GM12878 (cell line): ENCODE results near the gene MRPS14. TPM values are rescaled to one million over a fixed set of nuclear protein-coding genes. Genes with fewer than 3 reads are reported as not detected.

Source experiments
- ATAC-seq: fragments of 200-7000 bp; cut with Tn5 transposase; 3 replicates; pipeline ENCODE4 v1.9.1; 2020; ENCODE audit warnings: mild to moderate bottlenecking, moderate library complexity
- BruUV-seq: library from RNA; stranded (reverse); fragments of 400-500 nt; replicated peaks from 2 replicates; lab custom pipeline; 2021; lab: Mats Ljungman, UMichigan
- CTCF ChIA-PET: fragments of 300-600 bp; sonication (Branson Sonifier 250); formaldehyde crosslinking; extraction: SDS; loops from one replicate; lab custom pipeline; 2021; ENCODE audit warnings: inconsistent platforms; lab: Yijun Ruan, JAX
- POLR2A ChIA-PET: fragments of 350-600 bp; formaldehyde crosslinking; extraction: SDS; loops from one replicate; lab custom pipeline; 2021; ENCODE audit warnings: inconsistent platforms; lab: Charles Lee
- RAD21 ChIA-PET: fragments of 300-600 bp; sonication (Branson Sonifier 250); formaldehyde crosslinking; loops from one replicate; lab custom pipeline; 2023; ENCODE audit warnings: antibody characterized with exemption; ENCODE audit not compliant: unreplicated experiment; lab: Charles Lee
- SMC1A ChIA-PET: fragments of 300-600 bp; sonication (Branson Sonifier 250); formaldehyde crosslinking; loops from one replicate; lab custom pipeline; 2023; ENCODE audit not compliant: unreplicated experiment, uncharacterized antibody; lab: Charles Lee
- DNase-seq: peaks from one replicate; pipeline ENCODE4 v3.0.0-alpha.2; 2011; ENCODE audit warnings: low read depth, low spot score
- FAIRE-seq: peaks from 3 replicates; lab custom pipeline; 2011; peaks lifted over from hg19 to GRCh38; lab: Jason Lieb, UNC
- H2AFZ ChIP-seq: 2 replicates; pipeline ENCODE4 v1.6.0; 2011; ENCODE audit warnings: low read depth, low read length, control low read depth; ENCODE audit not compliant: control insufficient read depth
- H3K27ac ChIP-seq: 2 replicates; pipeline ENCODE4 v1.5.1; 2011; ENCODE audit warnings: control low read depth; ENCODE audit not compliant: control insufficient read depth, insufficient read depth
- H3K27me3 ChIP-seq, 2 experiments: replicated peaks in 1 of 2; 2 replicates each; pipeline versions ENCODE4 v1.6.0 to v1.6.1; 2011; ENCODE audit warnings: low read length in 1 of 2; ENCODE audit not compliant: control insufficient read depth in 2 of 2, insufficient read depth in 2 of 2
- H3K36me3 ChIP-seq, 2 experiments: 2 replicates each; pipeline ENCODE4 v1.5.1; 2011; ENCODE audit warnings: low read length in 1 of 2; ENCODE audit not compliant: control insufficient read depth in 2 of 2, insufficient read depth in 2 of 2
- H3K4me1 ChIP-seq: 2 replicates; pipeline ENCODE4 v1.6.1; 2011; ENCODE audit warnings: mild to moderate bottlenecking, low read length, moderate library complexity, mixed read lengths; ENCODE audit not compliant: control insufficient read depth, insufficient read depth
- H3K4me2 ChIP-seq: 2 replicates; pipeline ENCODE4 v1.6.0; 2011; ENCODE audit warnings: control low read depth; ENCODE audit not compliant: control insufficient read depth, insufficient read depth
- H3K4me3 ChIP-seq: fragments of 200-600 bp; sonication (generic); 2 replicates; pipeline ENCODE4 v1.5.1; 2016
- H3K79me2 ChIP-seq: 2 replicates; pipeline ENCODE4 v1.6.0; 2011; ENCODE audit warnings: low read length; ENCODE audit not compliant: control insufficient read depth, insufficient read depth
- H3K9ac ChIP-seq: 2 replicates; pipeline ENCODE4 v1.8.0; 2011; ENCODE audit warnings: low read length, control low read depth, mixed read lengths; ENCODE audit not compliant: control insufficient read depth, insufficient read depth
- H3K9me3 ChIP-seq: replicated peaks from 3 replicates; pipeline ENCODE4 v1.5.1; 2011; ENCODE audit warnings: mild to moderate bottlenecking, low read length; ENCODE audit not compliant: control insufficient read depth, insufficient read depth
- H4K20me1 ChIP-seq: 2 replicates; pipeline ENCODE4 v1.6.0; 2011; ENCODE audit not compliant: control insufficient read depth, insufficient read depth
- CHD4 ChIP-seq: fragments of 200-600 bp; sonication (generic); IDR thresholded peaks from 2 replicates; pipeline ENCODE4 v1.6.1; 2016; ENCODE audit warnings: mild to moderate bottlenecking
- CREB1 ChIP-seq: IDR thresholded peaks from 2 replicates; pipeline ENCODE4 v1.6.1; 2012; ENCODE audit warnings: low read depth, mild to moderate bottlenecking, inconsistent platforms
- EGR1 ChIP-seq, 2 experiments: IDR thresholded peaks; 1 replicate in 1 of 2; 2 replicates in 1 of 2; pipeline ENCODE4 v1.6.1; 2011 to 2012; ENCODE audit warnings: low read depth in 2 of 2, low read length in 2 of 2, borderline replicate concordance in 1 of 2, mild to moderate bottlenecking in 1 of 2, moderate library complexity in 1 of 2
- HDAC6 ChIP-seq: fragments of 200-600 bp; sonication (generic); IDR thresholded peaks from one replicate; pipeline ENCODE4 v1.8.0; 2017; ENCODE audit warnings: antibody characterized with exemption; ENCODE audit not compliant: unreplicated experiment
- PML ChIP-seq: IDR thresholded peaks from 2 replicates; pipeline ENCODE4 v1.6.1; 2012; ENCODE audit warnings: low read length, inconsistent platforms
- RAD51 ChIP-seq: fragments of 450-650 bp; IDR thresholded peaks from 2 replicates; pipeline ENCODE4 v1.6.1; 2016; ENCODE audit warnings: moderate library complexity, mild to moderate bottlenecking, inconsistent platforms
- RFX5 ChIP-seq: IDR thresholded peaks from 2 replicates; pipeline ENCODE4 v1.6.1; 2011; ENCODE audit warnings: low read depth, low read length, improper control_type of control experiment
- SIX5 ChIP-seq: IDR thresholded peaks from 2 replicates; pipeline ENCODE4 v1.6.1; 2011; ENCODE audit warnings: mild to moderate bottlenecking, low read depth, low read length, moderate library complexity; ENCODE audit not compliant: severe bottlenecking
- WRNIP1 ChIP-seq: IDR thresholded peaks from 2 replicates; pipeline ENCODE4 v1.6.1; 2011; ENCODE audit warnings: low read depth, low read length, improper control_type of control experiment, borderline replicate concordance
- ZNF207 ChIP-seq: fragments of 450-650 bp; IDR thresholded peaks from 2 replicates; pipeline ENCODE4 v1.6.1; 2014; ENCODE audit warnings: antibody characterized with exemption, mild to moderate bottlenecking, borderline replicate concordance
- WGBS: methylation state at CpG from one replicate; pipeline ENCODE4 v1.1.6; 2016; ENCODE audit warnings: low lambda C conversion rate; ENCODE audit not compliant: insufficient replicate concordance, insufficient coverage; ENCODE audit errors: missing lambda C conversion rate; 5-methylcytosine and 5-hydroxymethylcytosine counted together
- in situ Hi-C: fragments of 300-500 bp; cut with MboI; formaldehyde crosslinking; loops from 9 replicates; pipeline ENCODE4 v1.14.3; 2018; ENCODE audit warnings: mixed read lengths
- intact Hi-C: fragments of 100-400 bp; cut with micrococcal nuclease; formaldehyde crosslinking; loops from one replicate; pipeline ENCODE4 v1.14.2; 2022; ENCODE audit not compliant: unreplicated experiment
- polyA plus RNA-seq, 11 experiments: library from polyadenylated mRNA; depleted of rRNA in 4 of 11; unstranded in 6 of 11; stranded (reverse) in 5 of 11; fragments of >200 nt; fragmentation: Nextera tagmentation in 4 of 11; fragmentation: Illumina TruSeq in 1 of 11; extraction: Ambion mirVana in 4 of 11; extraction: Trizol in 1 of 11; gene quantifications; 1 replicate in 1 of 11; 2 replicates in 10 of 11; pipeline versions ENCODE4 v1.2.1 to v1.2.3, GENCODE V29; 2011 to 2016; ENCODE audit warnings: inconsistent platforms in 2 of 11, missing spikeins in 2 of 11, low read depth in 1 of 11
- total RNA-seq, 4 experiments: library from RNA; depleted of rRNA in 3 of 4; stranded (reverse); fragments of >200 nt in 3 of 4; fragmentation: Illumina TruSeq in 1 of 4; extraction: Trizol in 1 of 4; gene quantifications; 2 replicates each; pipeline versions ENCODE4 v1.2.1 to v1.2.3, GENCODE V29; 2013 to 2021
- TF ChIP-seq, protein P1 (sequence below): IDR thresholded peaks from 2 replicates; pipeline ENCODE4 v1.6.1; 2012; ENCODE audit warnings: mild to moderate bottlenecking, low read depth, low read length
- TF ChIP-seq, protein P2 (sequence below): IDR thresholded peaks from 2 replicates; pipeline ENCODE4 v1.6.1; 2012; ENCODE audit warnings: low read depth, low read length, improper control_type of control experiment
- TF ChIP-seq, protein P3 (sequence below): IDR thresholded peaks from 2 replicates; pipeline ENCODE4 v1.6.1; 2012; ENCODE audit warnings: improper control_type of control experiment, low read depth, low read length; ENCODE audit not compliant: insufficient replicate concordance
- TF ChIP-seq, protein P4 (sequence below): IDR thresholded peaks from 2 replicates; pipeline ENCODE4 v1.6.1; 2012; ENCODE audit warnings: low read depth, low read length, improper control_type of control experiment

MRPS14 gene
- total and polyA plus RNA-seq, 10 of the 15 experiments (the other 5 are each of a cell fraction or from before 2014, with no cell fraction given): 31.1 to 224 (median 50.4) TPM

DNA sequence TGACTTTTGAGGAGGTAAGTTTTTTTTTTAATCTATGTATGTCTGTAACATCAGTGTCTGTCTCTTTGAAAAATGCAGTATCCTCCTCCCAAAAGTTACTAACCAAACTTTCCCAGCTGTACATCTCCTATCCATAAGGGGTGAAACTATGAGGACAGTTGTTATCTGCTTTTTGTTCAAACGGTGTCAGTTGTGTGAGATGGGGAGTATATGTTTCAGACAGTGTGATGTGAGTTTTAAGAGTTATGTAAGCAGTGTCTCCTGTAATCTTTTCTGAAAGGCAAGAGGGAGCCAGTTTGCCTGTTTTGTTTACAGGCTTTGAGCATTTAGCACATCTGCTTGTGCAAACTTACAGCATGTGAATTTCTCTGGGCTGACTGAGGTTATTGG, 58.3 kb downstream of the MRPS14 start:
- Histone ChIP-seq H3K36me3 (0 out of 4 replicates have a peak, but pooled peaks cover 0 to 2% of the 10 kb centered on the region in 2 experiments), H3K9ac (no peak overlapping the region), H4K20me1 (no peaks in the 10 kb centered on the region), H3K4me1 (peaks cover 28% of the 10 kb centered on the region), H3K27ac (no peak overlapping the region), H3K9me3 (no peaks in the 10 kb centered on the region), H3K4me3 (no peak overlapping the region), H2AFZ (no peak overlapping the region), H3K27me3 (no peaks in the 10 kb centered on the region)
- ATAC-seq: peak; percentile 4
- FAIRE-seq: no peak
- CTCF ChIA-PET: interaction anchor here (0.8 to 1.5 kb wide), 6 partner anchors 11 to 89 kb away, joined by 3 to 6 read pairs (median 4); no protein-coding TSS in a partner anchor
- intact Hi-C loops (loop anchor here (5.0 kb wide), 1 partner anchor 178 kb away; no protein-coding TSS in a partner anchor), in situ Hi-C loops (no loop called here)
- DNase-seq: no peak
- SMC1A ChIA-PET: interaction anchor here (0.9 to 7.4 kb wide), 19 partner anchors 12 to 165 kb away, joined by 3 to 81 read pairs (median 5); partner anchors contain the start of gene CACYBP
- RAD21 ChIA-PET: interaction anchor here (0.8 to 4.1 kb wide), 14 partner anchors 8 to 224 kb away, joined by 3 to 59 read pairs (median 6); partner anchors contain the start of genes CACYBP and MRPS14
- BruUV-seq: TSS peak; percentile 43
- 0% methylated on average over 1 of the region's 1 CpG for WGBS
- TF ChIP-seq HDAC6: no peak
- no peak for TF ChIP-seq ZNF207
- no peak for TF ChIP-seq PML
- TF ChIP-seq, protein P1, sequence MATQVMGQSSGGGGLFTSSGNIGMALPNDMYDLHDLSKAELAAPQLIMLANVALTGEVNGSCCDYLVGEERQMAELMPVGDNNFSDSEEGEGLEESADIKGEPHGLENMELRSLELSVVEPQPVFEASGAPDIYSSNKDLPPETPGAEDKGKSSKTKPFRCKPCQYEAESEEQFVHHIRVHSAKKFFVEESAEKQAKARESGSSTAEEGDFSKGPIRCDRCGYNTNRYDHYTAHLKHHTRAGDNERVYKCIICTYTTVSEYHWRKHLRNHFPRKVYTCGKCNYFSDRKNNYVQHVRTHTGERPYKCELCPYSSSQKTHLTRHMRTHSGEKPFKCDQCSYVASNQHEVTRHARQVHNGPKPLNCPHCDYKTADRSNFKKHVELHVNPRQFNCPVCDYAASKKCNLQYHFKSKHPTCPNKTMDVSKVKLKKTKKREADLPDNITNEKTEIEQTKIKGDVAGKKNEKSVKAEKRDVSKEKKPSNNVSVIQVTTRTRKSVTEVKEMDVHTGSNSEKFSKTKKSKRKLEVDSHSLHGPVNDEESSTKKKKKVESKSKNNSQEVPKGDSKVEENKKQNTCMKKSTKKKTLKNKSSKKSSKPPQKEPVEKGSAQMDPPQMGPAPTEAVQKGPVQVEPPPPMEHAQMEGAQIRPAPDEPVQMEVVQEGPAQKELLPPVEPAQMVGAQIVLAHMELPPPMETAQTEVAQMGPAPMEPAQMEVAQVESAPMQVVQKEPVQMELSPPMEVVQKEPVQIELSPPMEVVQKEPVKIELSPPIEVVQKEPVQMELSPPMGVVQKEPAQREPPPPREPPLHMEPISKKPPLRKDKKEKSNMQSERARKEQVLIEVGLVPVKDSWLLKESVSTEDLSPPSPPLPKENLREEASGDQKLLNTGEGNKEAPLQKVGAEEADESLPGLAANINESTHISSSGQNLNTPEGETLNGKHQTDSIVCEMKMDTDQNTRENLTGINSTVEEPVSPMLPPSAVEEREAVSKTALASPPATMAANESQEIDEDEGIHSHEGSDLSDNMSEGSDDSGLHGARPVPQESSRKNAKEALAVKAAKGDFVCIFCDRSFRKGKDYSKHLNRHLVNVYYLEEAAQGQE: no peak
- TF ChIP-seq WRNIP1: no peak
- TF ChIP-seq CHD4: no peak
- TF ChIP-seq, protein P2, sequence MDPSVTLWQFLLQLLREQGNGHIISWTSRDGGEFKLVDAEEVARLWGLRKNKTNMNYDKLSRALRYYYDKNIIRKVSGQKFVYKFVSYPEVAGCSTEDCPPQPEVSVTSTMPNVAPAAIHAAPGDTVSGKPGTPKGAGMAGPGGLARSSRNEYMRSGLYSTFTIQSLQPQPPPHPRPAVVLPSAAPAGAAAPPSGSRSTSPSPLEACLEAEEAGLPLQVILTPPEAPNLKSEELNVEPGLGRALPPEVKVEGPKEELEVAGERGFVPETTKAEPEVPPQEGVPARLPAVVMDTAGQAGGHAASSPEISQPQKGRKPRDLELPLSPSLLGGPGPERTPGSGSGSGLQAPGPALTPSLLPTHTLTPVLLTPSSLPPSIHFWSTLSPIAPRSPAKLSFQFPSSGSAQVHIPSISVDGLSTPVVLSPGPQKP: no peak
- no peak for TF ChIP-seq EGR1 (IDR thresholded peaks at IDR 0.05; ENCODE audit: borderline replicate concordance in 1 of 2, low read depth in 2 of 2, low read length in 2 of 2)
- TF ChIP-seq, protein P3, sequence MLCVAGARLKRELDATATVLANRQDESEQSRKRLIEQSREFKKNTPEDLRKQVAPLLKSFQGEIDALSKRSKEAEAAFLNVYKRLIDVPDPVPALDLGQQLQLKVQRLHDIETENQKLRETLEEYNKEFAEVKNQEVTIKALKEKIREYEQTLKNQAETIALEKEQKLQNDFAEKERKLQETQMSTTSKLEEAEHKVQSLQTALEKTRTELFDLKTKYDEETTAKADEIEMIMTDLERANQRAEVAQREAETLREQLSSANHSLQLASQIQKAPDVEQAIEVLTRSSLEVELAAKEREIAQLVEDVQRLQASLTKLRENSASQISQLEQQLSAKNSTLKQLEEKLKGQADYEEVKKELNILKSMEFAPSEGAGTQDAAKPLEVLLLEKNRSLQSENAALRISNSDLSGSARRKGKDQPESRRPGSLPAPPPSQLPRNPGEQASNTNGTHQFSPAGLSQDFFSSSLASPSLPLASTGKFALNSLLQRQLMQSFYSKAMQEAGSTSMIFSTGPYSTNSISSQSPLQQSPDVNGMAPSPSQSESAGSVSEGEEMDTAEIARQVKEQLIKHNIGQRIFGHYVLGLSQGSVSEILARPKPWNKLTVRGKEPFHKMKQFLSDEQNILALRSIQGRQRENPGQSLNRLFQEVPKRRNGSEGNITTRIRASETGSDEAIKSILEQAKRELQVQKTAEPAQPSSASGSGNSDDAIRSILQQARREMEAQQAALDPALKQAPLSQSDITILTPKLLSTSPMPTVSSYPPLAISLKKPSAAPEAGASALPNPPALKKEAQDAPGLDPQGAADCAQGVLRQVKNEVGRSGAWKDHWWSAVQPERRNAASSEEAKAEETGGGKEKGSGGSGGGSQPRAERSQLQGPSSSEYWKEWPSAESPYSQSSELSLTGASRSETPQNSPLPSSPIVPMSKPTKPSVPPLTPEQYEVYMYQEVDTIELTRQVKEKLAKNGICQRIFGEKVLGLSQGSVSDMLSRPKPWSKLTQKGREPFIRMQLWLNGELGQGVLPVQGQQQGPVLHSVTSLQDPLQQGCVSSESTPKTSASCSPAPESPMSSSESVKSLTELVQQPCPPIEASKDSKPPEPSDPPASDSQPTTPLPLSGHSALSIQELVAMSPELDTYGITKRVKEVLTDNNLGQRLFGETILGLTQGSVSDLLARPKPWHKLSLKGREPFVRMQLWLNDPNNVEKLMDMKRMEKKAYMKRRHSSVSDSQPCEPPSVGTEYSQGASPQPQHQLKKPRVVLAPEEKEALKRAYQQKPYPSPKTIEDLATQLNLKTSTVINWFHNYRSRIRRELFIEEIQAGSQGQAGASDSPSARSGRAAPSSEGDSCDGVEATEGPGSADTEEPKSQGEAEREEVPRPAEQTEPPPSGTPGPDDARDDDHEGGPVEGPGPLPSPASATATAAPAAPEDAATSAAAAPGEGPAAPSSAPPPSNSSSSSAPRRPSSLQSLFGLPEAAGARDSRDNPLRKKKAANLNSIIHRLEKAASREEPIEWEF: no peak
- TF ChIP-seq, protein P4, sequence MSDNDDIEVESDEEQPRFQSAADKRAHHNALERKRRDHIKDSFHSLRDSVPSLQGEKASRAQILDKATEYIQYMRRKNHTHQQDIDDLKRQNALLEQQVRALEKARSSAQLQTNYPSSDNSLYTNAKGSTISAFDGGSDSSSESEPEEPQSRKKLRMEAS: no peak
- TF ChIP-seq SIX5: no peak
- no peak for TF ChIP-seq CREB1
- TF ChIP-seq RFX5: no peak
- no peak for TF ChIP-seq RAD51
- TF ChIP-seq, all 136 proteins: peak for 0
- POLR2A ChIA-PET: interaction anchor here (0.9 to 7.2 kb wide), 9 partner anchors 9 to 1243 kb away, joined by 3 to 74 read pairs (median 5); partner anchors contain the start of gene CACYBP
- Histone ChIP-seq H3K4me2 (no peak overlapping the region), H3K79me2 (no peaks in the 10 kb centered on the region)
